ENCODE results near the gene MRC1. TPM values are rescaled to one million over a fixed set of nuclear protein-coding genes. Genes with fewer than 3 reads are reported as not detected.

Gene MRC1
- total RNA-seq, 6 donors from 2014 or later = 77.4 to 493 (median 121) TPM

DNA sequence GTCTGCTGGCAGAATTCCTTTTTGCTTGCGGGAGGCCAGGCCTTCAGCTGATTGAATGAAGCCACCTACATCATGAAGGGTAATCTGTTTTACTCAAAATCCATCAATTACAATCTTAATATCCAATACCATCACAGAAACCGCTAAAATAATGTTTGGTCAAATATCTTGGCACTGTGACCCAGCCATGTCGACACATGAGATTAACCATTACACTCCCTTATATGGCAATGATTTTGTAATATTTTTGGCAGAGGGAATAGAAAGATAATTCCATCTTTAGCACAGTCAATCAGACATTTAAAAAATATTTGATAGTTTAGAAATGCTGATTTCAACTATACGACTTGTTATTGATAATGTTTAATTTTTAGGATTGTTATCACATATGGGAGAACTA is 106.0 kb downstream of the MRC1 start:
- no peak for DNase-seq
- no peaks in the 10 kb centered on the region for H3K4me1 ChIP-seq

DNA sequence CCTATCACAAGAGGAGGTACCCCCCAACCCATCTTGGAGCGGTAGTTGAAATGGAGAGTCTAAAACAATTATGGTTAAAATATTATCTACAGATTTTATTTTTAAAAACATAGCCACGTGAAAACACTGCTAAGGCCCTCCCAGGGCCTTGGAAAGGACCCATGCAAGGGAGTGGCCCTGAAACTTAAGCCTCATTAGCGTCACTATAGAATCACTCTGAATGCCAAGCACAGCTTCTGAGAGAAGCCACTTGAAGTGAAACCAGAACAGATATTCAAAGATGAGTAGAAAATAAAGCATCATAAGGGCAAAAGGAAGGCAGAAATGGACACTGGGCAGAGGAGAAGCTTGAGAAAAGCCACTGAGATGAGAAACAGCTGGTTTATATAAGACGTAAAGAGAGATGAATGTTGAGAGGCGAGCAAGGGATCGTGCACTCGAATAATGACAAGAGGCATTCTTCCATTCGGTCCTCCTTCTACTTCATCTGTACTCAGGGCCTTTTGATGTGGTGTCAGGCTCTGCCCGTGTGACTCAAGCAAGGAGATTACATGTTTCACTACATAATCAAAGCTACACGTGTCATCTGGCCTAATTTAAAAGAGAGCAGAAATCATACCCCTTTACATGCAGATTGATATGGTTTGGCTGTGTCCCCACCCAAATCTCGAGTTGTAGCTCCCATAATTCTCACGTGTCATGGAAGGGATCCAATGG is 109.2 kb downstream of the MRC1 start:
- ATAC-seq (ENCODE audit: low FRiP score in 2 of 2) = no peak

More for the DNA sequence above, 106.0 kb downstream of the MRC1 start:
- Histone ChIP-seq H3K27ac (no peak overlapping the region), H3K36me3 (no peaks in the 10 kb centered on the region), H3K27me3 (no peaks in the 10 kb centered on the region), H3K4me3 (no peak overlapping the region), H3K9me3 (no peaks in the 10 kb centered on the region)
- 74 to 81% methylated on average over 4 of the region's 4 CpGs for WGBS, 2 donors
- ATAC-seq (ENCODE audit: low FRiP score in 2 of 2) = peak in 1 of 2 donors; percentile 11
- TF ChIP-seq POLR2AphosphoS5 (IDR thresholded peaks at IDR 0.05) (no peak), EP300 (IDR thresholded peaks at IDR 0.05) (no peak), POLR2A (IDR thresholded peaks at IDR 0.05) (no peak)
- TF ChIP-seq, protein P1, sequence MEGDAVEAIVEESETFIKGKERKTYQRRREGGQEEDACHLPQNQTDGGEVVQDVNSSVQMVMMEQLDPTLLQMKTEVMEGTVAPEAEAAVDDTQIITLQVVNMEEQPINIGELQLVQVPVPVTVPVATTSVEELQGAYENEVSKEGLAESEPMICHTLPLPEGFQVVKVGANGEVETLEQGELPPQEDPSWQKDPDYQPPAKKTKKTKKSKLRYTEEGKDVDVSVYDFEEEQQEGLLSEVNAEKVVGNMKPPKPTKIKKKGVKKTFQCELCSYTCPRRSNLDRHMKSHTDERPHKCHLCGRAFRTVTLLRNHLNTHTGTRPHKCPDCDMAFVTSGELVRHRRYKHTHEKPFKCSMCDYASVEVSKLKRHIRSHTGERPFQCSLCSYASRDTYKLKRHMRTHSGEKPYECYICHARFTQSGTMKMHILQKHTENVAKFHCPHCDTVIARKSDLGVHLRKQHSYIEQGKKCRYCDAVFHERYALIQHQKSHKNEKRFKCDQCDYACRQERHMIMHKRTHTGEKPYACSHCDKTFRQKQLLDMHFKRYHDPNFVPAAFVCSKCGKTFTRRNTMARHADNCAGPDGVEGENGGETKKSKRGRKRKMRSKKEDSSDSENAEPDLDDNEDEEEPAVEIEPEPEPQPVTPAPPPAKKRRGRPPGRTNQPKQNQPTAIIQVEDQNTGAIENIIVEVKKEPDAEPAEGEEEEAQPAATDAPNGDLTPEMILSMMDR (IDR thresholded peaks at IDR 0.05) = no peak

DNA sequence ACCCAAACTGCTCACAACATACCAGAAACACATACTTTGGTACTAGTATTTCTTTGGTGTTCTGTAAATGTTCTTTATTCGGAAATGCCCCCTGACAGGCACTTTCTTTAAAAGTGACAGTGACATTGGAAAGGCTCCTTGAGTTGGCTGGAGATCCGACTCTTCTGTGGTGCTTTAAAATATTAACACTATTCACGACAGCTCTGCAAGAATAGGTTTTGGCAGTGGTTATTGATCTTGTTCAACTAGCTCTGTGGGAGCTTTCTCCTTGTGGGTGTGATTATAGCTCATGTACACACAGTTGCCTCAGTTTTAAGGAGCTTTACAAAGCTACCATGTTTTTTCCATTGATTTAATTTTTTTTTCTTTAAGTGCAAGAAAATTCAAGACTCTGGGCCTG is 112.2 kb downstream of the MRC1 start:
- Histone ChIP-seq H3K9me3 (no peaks in the 10 kb centered on the region), H3K4me1 (no peaks in the 10 kb centered on the region), H3K36me3 (no peaks in the 10 kb centered on the region), H3K27me3 (no peaks in the 10 kb centered on the region), H3K4me3 (no peak overlapping the region), H3K27ac (no peak overlapping the region)
- ATAC-seq (ENCODE audit: low FRiP score in 2 of 2) = no peak
- 79 to 85% methylated on average over 3 of the region's 3 CpGs for WGBS, 2 donors
- DNase-seq = no peak
- TF ChIP-seq POLR2AphosphoS5 (IDR thresholded peaks at IDR 0.05) (no peak), EP300 (IDR thresholded peaks at IDR 0.05) (no peak), POLR2A (IDR thresholded peaks at IDR 0.05) (no peak)
- TF ChIP-seq, protein P1 (IDR thresholded peaks at IDR 0.05) = no peak

More for the DNA sequence above, 109.2 kb downstream of the MRC1 start:
- TF ChIP-seq POLR2A (IDR thresholded peaks at IDR 0.05) (no peak), EP300 (IDR thresholded peaks at IDR 0.05) (no peak), POLR2AphosphoS5 (IDR thresholded peaks at IDR 0.05) (no peak)
- TF ChIP-seq, protein P1 (IDR thresholded peaks at IDR 0.05) = no peak
- Histone ChIP-seq H3K9me3 (no peaks in the 10 kb centered on the region), H3K4me3 (no peak overlapping the region), H3K4me1 (no peaks in the 10 kb centered on the region), H3K27me3 (no peaks in the 10 kb centered on the region), H3K36me3 (no peaks in the 10 kb centered on the region), H3K27ac (no peak overlapping the region)
- 80 to 81% methylated on average over 12 of the region's 12 CpGs for WGBS, 2 donors
- no peak for DNase-seq

DNA sequence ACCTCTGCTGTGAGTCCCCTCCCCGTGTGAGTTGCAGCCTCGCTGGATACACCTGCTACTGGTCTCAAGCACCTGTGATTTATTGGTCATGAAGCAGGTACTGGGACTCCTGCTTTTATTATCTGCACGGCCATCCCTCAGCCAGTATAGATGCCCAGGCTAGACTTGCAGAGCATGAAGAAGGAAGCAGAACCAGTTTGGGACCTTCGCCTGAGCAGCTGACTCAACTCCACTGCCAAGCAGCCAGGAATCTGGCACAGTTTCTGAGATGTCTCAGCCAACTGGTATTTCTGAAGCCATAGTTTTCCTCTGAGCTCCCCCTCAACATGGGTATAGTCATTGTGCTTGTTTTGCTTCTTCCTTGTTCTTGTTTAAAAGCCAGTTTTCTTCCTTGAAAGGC is 114.6 kb downstream of the MRC1 start:
- Histone ChIP-seq H3K36me3 (no peaks in the 10 kb centered on the region), H3K27me3 (no peaks in the 10 kb centered on the region), H3K4me1 (no peaks in the 10 kb centered on the region), H3K9me3 (no peaks in the 10 kb centered on the region), H3K27ac (no peak overlapping the region), H3K4me3 (no peak overlapping the region)
- DNase-seq (no peak), ATAC-seq (ENCODE audit: low FRiP score in 2 of 2) (peak; percentile 13 to 35)
- TF ChIP-seq POLR2A (IDR thresholded peaks at IDR 0.05) = no peak
- TF ChIP-seq, protein P1 (IDR thresholded peaks at IDR 0.05) = no peak
- TF ChIP-seq EP300 (IDR thresholded peaks at IDR 0.05) = no peak
- 70 to 83% methylated on average over 3 to 4 of the region's 4 CpGs for WGBS, 2 donors
